Measurements from ENCODE around the gene TMEM248.
"Not testable (repeated sequence)": the region's sequence is repeated elsewhere in the genome, so short reads cannot be mapped to it uniquely, and the experiment has no call there.

- TF ChIP-seq CTCF (conservative IDR thresholded peaks at IDR 0.05; ENCODE audit: low read depth in 2 of 2); EZH2 (IDR thresholded peaks at IDR 0.05; ENCODE audit: low read depth, unreplicated experiment): not testable (repeated sequence)
Measured at GRCh38 chr7:66878301-66878685, 42.7 kb upstream of the TMEM248 start.
